ENCODE data around the gene NLGN4X. TPM values are rescaled to one million over a fixed set of nuclear protein-coding genes. Genes with fewer than 3 reads are reported as not detected.

The NLGN4X gene
- total RNA-seq, 4 donors from 2014 or later: 6.2 to 42.5 (median 11.8) TPM

DNA sequence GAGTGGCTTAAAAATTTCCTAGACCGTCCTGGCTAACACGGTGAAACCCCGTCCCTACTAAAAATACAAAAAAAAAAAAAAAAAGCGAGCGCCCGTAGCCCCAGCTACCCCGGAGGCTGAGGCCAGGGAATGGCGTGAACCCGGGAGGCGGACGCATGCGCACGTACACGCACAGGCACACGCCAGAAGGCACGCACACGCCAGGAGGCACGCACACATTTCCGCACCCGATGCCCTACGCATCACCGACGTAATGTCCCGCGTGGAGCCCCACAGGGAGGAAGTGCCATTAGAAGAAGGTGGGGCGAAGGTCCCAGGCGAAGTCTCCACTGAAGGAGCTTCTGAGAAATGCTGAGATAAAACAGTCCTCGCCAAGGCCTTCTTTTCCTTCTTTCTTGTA lies 41.4 kb downstream of the NLGN4X start:
- TF ChIP-seq POLR2A (IDR thresholded peaks at IDR 0.05): no peak
- TF ChIP-seq, protein P1, sequence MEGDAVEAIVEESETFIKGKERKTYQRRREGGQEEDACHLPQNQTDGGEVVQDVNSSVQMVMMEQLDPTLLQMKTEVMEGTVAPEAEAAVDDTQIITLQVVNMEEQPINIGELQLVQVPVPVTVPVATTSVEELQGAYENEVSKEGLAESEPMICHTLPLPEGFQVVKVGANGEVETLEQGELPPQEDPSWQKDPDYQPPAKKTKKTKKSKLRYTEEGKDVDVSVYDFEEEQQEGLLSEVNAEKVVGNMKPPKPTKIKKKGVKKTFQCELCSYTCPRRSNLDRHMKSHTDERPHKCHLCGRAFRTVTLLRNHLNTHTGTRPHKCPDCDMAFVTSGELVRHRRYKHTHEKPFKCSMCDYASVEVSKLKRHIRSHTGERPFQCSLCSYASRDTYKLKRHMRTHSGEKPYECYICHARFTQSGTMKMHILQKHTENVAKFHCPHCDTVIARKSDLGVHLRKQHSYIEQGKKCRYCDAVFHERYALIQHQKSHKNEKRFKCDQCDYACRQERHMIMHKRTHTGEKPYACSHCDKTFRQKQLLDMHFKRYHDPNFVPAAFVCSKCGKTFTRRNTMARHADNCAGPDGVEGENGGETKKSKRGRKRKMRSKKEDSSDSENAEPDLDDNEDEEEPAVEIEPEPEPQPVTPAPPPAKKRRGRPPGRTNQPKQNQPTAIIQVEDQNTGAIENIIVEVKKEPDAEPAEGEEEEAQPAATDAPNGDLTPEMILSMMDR (IDR thresholded peaks at IDR 0.05): no peak

DNA sequence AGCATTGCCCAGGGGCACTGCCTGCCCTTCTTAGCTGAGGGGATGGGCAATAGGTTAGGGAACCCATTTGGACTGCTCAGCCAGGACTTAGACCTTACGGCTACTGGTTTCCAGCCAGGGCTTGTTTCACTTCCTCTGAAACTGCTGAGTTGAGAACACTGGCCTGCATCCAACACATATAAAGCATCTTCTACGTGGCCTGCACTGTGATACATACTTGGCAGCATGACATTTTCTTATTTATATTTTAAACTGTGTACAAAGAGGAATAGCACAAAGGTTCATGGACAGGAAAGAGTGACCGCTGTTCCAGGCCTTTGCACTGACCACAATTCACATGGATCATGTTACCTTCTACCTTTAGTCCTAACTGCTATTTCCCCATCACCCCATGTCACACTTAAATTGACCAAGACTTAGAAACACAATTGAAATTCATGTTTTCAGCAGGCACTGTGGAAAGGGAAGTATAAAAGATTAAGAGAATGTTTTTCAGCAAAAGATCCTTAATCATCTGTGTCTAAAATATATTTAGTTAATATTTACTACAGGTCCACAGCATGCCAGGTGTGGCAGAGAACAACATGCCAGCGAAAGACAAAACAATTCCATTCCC lies 43.7 kb downstream of the NLGN4X start:
- no peaks in the 10 kb centered on the region for H3K27me3 ChIP-seq
- no peak overlapping the region for H3K4me3 ChIP-seq
- no peaks in the 10 kb centered on the region for H3K4me1 ChIP-seq
- no peaks in the 10 kb centered on the region for H3K36me3 ChIP-seq
- no peaks in the 10 kb centered on the region for H3K9me3 ChIP-seq
- H3K27ac ChIP-seq: no peak overlapping the region
- intact Hi-C loops (cut with DNase I; ENCODE audit: low total_unique reads): no loop called here
- no peak for DNase-seq
- TF ChIP-seq, protein P1 (IDR thresholded peaks at IDR 0.05): no peak
- no peak for TF ChIP-seq POLR2A (IDR thresholded peaks at IDR 0.05)

More for the DNA sequence above, 41.4 kb downstream of the NLGN4X start:
- DNase-seq: no peak
- H3K4me3 ChIP-seq: no peak overlapping the region
- no peaks in the 10 kb centered on the region for H3K27me3 ChIP-seq
- no peaks in the 10 kb centered on the region for H3K36me3 ChIP-seq
- intact Hi-C loops (cut with DNase I; ENCODE audit: low total_unique reads): no loop called here
- H3K4me1 ChIP-seq: no peaks in the 10 kb centered on the region
- no peak overlapping the region for H3K27ac ChIP-seq
- no peaks in the 10 kb centered on the region for H3K9me3 ChIP-seq

DNA sequence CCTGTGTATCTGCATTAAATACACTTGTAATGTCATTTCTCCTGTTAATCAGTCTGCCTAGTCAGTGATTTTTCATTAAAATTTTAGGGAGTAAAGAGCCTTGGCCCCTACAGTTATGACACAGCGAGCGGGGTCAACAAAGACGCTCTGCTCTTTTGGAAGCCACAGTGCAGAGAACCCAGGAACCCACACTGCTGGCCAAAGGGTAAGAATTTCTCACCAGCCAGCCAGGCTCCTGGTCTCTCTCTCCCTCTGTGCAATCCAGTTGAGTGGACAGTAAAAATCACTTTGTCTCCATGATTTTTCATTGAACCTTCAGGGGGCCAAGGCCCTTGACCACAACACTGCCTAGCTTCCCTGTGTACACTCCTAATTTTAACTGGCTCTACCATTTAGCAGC lies 52.8 kb downstream of the NLGN4X start:
- Histone ChIP-seq H3K27ac (no peak overlapping the region), H3K4me1 (no peaks in the 10 kb centered on the region), H3K4me3 (no peak overlapping the region), H3K27me3 (no peaks in the 10 kb centered on the region), H3K9me3 (no peaks in the 10 kb centered on the region), H3K36me3 (no peaks in the 10 kb centered on the region)
- TF ChIP-seq, protein P1 (IDR thresholded peaks at IDR 0.05): no peak
- no peak for TF ChIP-seq POLR2A (IDR thresholded peaks at IDR 0.05)
- DNase-seq: no peak
- intact Hi-C loops (cut with DNase I; ENCODE audit: low total_unique reads): no loop called here

DNA sequence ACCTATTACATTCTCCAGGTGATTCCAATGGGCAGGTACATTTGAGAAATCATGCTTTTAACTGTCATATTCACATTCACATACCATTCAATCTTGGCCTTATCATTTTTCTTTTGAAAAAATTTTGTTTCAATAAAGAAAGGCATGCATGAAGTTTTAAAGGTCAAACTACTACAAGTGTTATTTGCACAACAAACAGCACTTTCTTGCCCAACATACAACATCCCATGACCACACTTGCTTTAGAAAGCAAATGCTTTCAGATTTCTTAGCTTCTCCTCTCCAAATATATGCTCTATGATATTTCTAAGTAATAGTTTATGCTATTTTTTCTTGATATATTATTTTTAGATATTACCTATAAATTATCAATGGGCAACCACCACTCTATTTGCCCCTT lies 58.2 kb downstream of the NLGN4X start:
- H3K4me3 ChIP-seq: no peak overlapping the region
- H3K27ac ChIP-seq: no peak overlapping the region
- H3K4me1 ChIP-seq: no peaks in the 10 kb centered on the region
- no peaks in the 10 kb centered on the region for H3K27me3 ChIP-seq
- intact Hi-C loops (cut with DNase I; ENCODE audit: low total_unique reads): no loop called here
- no peak for TF ChIP-seq POLR2A (IDR thresholded peaks at IDR 0.05)
- TF ChIP-seq, protein P1 (IDR thresholded peaks at IDR 0.05): no peak
- DNase-seq: no peak
- H3K36me3 ChIP-seq: no peaks in the 10 kb centered on the region
- H3K9me3 ChIP-seq: no peaks in the 10 kb centered on the region

DNA sequence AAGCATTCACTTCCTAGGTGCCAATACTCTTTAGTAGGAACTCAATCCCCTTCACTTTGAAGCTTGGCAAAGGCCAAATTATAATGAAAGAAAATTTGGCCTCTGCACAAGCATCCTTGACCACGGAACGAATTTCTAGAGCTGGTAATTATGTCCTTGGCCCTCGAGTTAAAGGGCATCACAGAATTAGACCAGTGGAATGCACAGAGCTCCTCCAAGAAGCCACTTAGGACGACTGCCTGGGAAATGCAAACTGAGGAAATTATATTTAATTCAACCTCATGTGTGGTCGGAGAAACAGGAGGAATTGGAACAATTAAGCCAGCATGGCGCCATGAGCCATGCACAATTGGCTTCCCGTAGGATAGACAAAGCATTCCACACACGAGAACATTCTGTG lies 59.3 kb downstream of the NLGN4X start:
- H3K4me3 ChIP-seq: no peak overlapping the region
- no peaks in the 10 kb centered on the region for H3K36me3 ChIP-seq
- H3K27ac ChIP-seq: no peak overlapping the region
- H3K9me3 ChIP-seq: no peaks in the 10 kb centered on the region
- no peaks in the 10 kb centered on the region for H3K4me1 ChIP-seq
- TF ChIP-seq, protein P1 (IDR thresholded peaks at IDR 0.05): no peak
- TF ChIP-seq POLR2A (IDR thresholded peaks at IDR 0.05): no peak
- intact Hi-C loops (cut with DNase I; ENCODE audit: low total_unique reads): no loop called here
- H3K27me3 ChIP-seq: no peaks in the 10 kb centered on the region
- DNase-seq: no peak

Measured in uterus (tissue), 4 donors.